GM19372 (cell line): ENCODE data around the gene EFCAB13.

Experiments used
- ATAC-seq: cut with Tn5 transposase; IDR thresholded peaks from one replicate; pipeline ENCODE4 v1.9.1; 2021; ENCODE audit warnings: mild to moderate bottlenecking, low read depth, moderate library complexity; ENCODE audit not compliant: unreplicated experiment

EFCAB13 gene

DNA sequence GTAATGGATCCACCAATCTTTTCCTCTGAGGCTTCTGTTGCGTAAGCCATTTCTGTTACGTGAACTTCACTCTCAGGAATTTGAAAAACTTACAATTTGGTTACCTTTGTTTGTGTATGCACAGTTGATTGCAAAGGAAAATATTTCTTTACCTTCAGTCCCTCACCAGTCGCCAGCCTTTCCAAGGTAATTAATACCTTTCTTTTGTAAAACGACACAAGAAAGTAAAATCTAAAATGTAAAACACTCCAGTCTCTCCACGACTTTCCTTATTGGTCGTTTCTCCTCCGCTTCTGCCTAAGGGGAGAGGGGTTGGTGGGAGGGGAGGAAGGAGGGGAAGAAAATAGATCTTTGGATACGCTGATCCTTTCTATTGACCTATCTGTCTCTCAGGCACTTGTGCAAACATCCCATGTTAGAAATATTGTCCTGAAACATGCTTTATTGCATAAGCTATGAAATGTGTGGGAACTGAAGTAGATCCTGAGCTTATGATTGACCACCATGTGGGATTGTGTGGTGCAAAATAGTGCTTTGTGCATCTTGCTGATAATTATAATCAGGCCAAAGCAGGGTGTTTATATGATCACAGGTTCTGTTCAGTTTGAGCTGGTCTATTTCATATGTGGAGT, 32.4 kb upstream of the EFCAB13 start:
- ATAC-seq = no peak

DNA sequence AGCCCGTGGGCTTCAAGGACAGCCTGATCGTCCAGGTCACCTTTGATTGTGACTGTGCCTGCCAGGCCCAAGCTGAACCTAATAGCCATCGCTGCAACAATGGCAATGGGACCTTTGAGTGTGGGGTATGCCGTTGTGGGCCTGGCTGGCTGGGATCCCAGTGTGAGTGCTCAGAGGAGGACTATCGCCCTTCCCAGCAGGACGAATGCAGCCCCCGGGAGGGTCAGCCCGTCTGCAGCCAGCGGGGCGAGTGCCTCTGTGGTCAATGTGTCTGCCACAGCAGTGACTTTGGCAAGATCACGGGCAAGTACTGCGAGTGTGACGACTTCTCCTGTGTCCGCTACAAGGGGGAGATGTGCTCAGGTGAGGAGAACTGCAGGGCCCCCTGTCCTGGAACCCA, 31.5 kb upstream of the EFCAB13 start:
- ATAC-seq = no peak

DNA sequence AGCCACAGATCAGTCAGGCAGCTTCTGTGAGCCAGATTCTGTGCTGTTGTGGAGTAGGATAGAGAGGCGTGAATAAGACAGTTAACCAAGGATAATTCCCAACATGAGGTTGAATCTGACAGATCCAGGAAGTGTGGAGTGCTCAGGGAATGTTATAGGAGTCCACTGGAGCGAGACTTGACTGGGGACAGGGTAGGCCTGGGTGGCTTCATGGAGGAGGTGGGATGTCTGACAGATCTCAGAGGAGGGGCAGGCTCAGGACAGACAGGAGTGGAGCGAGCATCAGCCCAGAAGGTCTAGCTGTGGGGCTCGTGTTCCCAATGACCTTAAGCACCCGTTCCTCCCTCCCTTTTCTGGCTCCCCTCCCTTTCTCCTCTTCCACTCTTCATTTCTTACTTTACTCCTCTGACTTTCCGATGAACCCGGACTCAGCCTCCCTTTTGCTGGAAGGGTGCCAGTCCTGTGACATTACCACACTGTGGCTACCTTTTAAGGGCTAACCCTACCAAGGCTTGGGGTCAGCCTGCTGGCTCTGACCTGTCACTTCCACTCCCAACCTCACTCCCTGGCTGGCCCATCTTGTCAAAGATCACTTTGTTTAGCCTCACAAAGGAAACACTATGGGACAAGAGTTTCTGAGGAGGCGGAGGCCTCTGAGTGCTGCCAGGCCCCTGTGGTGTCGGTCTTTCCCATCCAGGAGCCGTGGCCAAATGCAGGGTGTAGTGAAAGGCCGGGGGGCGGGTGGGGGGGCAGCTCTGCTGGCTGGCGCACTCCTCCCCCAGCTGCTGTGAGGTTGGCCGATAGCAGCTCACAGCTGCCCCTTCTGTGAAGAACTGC, 28.5 kb upstream of the EFCAB13 start:
- ATAC-seq = no peak

DNA sequence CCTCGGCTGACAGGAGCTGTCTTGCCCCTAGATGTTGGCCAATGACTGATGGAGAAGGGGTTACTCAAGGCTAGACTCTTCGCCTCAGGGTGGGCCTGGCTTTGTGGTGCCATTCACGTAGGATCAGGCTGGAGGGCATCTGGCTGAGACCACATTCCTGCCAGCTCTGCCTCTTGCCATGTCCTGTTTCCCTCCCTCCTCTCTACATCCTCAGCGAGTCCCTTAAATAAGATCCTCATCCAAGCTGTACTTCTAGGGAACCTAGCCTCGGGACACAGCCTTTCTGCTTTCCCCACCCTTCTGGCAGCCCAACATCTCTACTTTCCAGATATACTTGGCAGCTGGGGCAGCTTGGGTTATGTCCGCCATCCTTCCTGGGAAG, 27.9 kb upstream of the EFCAB13 start:
- ATAC-seq = no peak

DNA sequence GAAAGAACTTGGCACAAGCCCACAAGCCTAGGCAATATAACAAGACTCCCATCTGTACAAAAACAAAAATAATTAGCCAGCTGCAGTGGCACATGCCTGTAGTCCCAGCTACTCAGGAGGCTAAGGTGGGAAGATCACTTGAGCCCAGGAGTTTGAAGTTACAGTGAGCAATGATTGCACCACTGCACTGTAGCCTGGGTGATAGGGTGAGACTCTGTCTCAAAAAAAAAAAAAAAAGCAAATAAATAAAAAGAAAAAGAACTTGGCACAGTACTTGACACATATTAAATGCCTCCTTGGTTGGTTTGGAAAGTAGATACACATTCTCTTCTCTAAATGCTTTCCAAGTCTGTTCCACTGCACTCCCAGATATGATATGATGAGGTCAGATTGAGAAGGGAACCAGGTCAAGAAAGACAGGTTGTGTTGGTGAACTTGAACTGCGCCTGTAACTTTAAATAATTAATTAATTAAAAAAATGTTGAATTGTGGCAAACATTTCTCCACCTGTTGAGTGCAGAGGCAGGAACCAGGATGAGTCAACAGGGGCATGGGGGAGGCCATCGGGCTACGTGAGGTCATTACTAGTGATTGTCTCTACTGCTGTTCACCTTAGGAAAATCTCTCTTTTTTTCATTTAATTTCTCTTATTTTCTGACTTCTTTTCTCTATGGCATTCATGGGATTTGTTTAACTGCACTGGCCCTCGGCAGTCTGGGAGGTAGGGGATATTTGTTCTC, 25.9 kb upstream of the EFCAB13 start:
- no peak for ATAC-seq

DNA sequence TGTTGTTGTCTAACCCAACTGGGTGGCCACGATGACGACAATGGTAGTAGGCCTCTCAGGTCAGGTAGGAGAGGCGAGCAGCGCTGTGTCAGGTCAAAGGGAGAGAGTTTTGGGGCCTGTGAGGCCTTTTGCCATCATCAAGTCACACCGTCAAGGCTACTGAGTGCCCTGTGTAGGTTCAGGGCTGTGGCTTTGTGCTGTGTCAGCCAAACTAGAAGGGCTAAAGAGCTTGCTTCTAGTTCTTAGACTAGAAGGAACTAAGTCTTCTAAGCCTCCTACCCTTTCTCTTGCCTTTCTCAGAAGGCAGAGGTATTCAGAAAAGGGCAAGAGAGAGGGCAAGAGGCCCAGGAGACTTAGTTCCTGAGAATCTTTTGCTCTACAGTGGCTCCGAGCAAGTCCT, 25.0 kb upstream of the EFCAB13 start:
- ATAC-seq = no peak

DNA sequence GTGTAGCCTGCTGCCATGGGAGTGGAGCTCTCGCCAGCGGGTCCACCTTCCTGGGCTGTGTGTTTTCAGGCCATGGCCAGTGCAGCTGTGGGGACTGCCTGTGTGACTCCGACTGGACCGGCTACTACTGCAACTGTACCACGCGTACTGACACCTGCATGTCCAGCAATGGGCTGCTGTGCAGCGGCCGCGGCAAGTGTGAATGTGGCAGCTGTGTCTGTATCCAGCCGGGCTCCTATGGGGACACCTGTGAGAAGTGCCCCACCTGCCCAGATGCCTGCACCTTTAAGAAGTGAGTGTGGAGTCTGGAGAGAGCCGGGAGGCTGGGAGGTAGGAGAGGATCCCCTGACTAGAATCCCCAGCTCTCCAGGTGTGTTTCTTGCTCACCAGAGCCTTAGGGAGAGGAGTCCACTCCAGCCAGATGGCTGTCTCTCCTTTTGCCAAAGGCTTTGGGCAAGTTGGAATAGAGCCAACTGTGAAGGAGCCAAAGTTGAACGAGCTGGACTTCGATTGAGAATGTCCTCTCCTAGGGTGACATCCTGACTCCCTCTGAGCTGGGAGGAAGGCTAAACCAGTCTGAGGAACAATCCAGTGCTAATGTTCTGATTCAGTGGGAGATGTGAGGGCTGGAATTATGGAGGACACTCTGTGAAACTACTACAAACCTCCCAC, 24.4 kb upstream of the EFCAB13 start:
- ATAC-seq = no peak

DNA sequence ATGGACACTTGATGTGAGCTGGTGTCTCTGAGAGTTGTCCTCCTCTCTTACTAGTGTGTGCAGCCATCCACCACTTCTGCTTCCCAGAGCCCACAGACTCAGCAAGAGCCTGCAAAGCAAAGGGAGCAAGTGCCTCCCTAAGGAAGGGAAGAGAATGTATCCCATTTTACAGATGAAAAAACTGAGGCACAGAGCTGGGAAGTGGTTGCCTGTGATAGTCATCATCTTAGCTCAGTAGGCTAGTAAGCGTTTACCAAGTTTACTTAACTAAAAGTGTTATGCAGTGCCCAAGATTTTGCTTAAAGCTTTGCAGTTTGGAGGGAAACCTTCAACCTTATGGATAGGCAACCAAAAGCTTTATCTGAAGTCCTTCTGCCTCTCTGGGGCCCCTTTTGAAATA, 23.0 kb upstream of the EFCAB13 start:
- ATAC-seq = no peak

DNA sequence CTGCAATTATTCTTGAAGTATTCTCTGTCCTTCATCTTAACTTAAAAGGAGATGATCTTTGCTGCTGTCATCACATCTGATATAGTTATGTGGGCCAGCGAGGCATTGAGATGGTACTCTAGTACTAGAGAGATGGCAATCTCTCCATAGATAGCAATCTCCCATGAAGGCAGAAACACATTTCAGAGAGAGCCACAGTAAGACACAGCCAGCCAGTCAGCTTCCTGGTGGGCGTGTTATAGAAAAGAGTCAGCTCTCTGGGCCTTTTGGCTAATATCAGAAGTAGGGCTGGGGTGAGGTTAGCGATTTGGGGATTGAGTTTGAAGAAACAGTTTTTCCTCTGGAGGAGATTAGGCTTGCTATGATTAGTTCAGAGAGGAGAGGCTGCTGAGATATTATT, 22.6 kb upstream of the EFCAB13 start:
- no peak for ATAC-seq

DNA sequence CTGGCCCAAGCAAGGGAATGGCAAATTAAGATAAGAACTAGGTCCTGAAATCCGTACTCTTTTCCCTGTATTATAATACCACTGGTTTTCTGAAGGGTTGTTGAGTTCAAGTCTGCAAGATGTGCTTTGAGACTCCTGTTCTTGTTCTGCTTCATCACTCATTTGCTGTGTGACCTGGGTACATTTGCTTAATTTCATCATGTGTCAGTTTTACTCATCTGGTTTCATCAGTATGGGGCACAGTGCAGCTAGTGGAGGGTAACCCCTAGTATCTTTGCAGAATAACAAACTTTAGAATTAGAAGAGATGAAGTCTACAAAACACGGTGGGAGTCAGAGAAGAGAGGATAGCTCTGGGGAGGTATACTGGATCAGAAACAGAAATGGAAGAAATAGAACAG, 21.9 kb upstream of the EFCAB13 start:
- ATAC-seq = no peak

DNA sequence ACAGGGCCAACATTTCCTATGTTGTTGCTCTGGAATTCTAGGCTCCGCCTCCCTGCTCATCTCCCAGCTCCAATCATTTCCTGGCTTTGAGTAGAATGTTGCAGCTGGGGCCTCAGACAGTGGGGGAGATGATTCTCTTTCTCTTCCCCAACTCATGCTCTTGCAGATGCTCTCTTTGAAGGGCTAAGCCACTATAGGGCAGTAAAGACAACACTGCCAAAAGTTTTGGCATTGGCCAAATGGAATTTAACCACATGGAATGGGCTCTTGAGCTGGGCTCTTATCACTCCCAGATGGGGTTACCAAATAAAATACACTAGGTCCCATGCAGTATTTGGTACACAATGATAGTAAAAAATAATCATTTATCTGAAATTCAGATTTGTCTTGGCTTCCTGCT, 19.6 kb upstream of the EFCAB13 start:
- no peak for ATAC-seq

DNA sequence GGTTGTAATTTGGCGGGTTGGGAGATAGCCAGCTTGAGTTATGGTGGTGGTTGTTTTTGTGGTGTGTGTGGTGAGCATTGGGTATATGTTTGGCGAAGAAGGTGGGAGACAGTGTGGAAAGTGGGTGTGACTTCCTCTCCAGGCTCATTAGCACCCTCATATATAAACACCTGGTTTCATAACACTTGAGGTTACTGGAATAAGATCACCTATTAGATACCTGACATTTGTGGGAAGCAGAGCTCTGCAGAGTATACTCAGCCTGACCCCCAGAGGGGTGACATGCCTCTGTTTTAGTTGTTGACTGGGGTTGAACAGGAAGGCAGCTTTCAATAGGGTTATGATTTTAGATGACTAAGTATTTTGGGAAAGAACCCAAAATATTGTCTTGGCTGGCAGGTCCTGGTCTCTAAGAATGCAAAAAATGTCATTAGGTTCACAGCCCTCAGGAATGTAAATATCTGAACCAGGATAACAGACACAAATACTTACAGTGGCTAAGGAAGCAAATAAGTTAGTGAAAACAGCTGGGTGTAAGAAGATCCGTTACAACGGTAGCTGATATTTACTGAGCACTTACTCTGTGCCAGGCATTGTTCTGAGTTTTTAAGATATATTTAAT, 18.3 kb upstream of the EFCAB13 start:
- no peak for ATAC-seq

DNA sequence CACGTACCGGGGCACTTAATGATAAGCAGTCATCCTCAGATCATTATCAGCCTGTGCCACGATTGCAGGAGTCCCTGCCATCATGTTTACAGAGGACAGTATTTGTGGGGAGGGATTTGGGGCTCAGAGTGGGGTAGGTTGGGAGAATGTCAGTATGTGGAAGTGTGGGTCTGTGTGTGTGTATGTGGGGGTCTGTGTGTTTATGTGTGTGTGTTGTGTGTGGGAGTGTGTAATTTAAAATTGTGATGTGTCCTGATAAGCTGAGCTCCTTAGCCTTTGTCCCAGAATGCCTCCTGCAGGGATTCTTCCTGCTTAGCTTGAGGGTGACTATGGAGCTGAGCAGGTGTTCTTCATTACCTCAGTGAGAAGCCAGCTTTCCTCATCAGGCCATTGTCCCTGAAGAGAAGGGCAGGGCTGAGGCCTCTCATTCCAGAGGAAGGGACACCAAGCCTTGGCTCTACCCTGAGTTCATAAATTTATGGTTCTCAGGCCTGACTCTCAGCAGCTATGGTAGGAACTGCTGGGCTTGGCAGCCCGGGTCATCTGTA, 13.5 kb upstream of the EFCAB13 start:
- ATAC-seq = no peak

DNA sequence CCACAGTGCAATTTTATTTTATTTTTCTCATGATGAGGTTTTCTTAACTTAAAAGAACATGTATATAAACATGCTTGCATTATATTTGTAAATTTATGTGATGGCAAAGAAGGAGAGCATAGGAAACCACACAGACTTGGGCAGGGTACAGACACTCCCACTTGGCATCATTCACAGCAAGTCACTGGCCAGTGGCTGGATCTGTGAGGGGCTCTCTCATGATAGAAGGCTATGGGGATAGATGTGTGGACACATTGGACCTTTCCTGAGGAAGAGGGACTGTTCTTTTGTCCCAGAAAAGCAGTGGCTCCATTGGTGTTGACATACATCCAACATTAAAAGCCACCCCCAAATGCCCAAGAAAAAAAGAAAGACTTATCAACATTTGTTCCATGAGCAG, 12.3 kb upstream of the EFCAB13 start:
- no peak for ATAC-seq

DNA sequence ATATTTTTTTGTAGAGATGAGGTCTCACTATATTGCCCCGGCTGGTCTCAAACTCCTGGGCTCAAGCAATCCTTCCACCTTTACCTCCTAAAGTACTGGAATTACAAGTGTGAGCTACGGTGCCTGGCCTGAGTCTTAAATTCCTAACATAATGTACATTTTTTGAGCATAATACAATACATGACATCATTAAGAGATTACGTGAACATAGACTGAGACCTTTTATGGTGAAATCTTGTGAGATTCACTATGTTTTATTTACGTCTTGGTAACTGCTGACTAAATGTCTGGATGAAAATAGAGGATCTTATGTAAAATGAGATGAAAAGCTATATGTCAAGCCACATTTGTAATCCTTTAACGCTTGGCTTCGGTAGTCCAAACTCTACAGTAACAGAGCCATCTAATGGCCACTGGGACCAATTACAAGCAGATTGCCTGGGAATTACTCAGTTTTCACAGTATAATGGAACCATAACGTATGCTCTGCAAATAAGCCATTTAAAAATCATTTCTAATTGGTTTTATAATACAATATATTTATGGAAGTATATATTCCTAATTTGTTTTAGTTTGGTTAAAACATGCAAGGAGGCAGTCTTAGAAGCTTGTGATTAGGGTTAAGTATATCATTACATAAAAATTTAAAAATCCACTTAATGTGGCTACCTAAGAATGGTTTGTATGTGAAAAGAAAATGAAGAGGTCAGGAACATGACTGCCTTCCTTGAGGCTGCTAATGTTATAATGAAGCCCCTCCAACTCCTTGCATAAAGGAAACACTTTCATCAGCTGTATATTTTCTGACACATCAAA, 8.1 kb upstream of the EFCAB13 start:
- no peak for ATAC-seq

DNA sequence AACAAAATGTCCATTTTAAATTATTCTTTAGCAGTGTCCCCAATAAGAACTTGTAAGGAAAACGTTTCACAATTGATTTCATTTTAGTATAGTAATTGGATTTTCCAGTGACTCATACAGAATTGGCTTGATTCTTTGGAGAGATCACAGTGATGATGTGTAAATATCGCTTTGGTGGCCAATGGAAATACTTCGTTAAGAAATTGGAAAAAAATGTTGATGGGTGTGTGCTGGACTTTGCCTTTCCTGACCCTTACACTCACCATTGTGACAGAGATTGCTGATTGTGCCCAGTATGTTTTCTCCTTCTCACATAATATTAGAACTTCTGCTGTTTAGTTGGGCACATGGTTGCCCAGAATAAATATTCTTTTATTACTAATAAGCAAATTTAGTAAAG, 7.4 kb upstream of the EFCAB13 start:
- ATAC-seq = no peak

DNA sequence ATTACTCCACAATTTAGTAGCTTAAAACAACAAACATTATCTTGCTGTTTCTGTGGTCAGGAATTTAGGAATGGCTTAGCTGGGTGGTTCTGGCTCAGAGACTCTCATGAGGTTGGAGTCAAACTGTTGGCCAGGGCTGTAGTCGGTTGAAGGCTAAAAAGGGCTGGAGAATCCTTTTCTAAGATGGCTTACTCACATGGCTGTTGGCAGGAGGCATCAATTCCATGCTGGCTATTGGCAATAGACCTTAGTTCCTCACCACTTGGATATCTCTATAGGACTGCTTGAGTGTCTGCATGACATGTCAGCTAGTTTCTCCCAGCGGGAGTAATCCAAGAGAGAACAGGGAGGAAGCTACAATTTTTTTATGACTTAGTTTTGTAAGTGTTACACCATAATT, 6.6 kb upstream of the EFCAB13 start:
- ATAC-seq = no peak

DNA sequence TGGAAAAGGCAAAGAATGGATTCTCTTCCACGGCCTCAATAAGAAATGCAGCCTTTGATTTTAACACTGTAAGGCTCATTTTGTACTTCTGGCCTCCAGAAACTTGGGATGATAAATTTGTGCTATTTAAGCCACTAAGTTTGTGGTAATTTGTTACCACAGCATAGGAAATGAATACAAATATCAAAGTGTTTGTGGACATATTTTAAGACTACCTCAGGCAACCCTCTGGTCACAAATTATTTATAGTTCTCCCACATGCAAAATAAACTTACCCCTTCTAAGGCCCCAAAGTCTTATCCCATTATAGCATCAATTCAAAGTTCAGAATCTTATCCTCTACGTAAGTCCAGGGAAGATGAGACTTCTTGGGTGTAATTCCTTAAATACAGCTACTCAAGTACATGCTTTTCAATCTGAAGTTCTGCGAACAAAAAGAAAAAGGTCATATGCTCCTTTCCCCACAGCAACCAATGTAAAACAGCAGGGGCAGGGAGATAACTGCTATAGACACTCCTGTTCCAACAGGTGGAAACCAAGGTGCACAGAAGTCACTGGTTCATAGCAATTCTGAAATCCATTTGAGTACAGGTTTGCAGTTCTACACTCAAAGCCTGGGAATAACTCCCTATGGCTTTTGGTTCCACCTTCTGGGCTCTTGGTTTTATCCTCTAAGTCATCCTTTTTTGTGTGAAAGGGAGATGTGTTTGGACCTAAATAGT, 5.4 kb upstream of the EFCAB13 start:
- ATAC-seq = no peak
